Measurements from ENCODE around the gene MYL6. TPM values are rescaled to one million over a fixed set of nuclear protein-coding genes. Genes with fewer than 3 reads are reported as not detected.

Gene MYL6
- total and polyA plus RNA-seq, 10 of the 15 experiments (the other 5 are each of a cell fraction or from before 2014, with no cell fraction given) = 1,000 to 4,116 (median 1,828) TPM

GRCh38 chr12:56189099-56189917 is 31.1 kb downstream of the MYL6 start, which contains the start of gene SMARCC2:
Gene SMARCC2, minus strand, starts transcription at chr12:56189483. Its CDS starts 22 bp downstream, at chr12:56189461.
- no TSS peak for BruUV-seq (replicated peaks)
- Histone ChIP-seq H3K9me3 (replicated peaks; ENCODE audit: control insufficient read depth, insufficient read depth, low read length) (no peaks in the 10 kb centered on the region), H3K4me2 (ENCODE audit: control insufficient read depth, insufficient read depth) (peak within 1 kb of the TSS; percentile 99), H3K27ac (ENCODE audit: control insufficient read depth, insufficient read depth) (peak within 1 kb of the TSS; percentile 91), H3K36me3 (ENCODE audit: control insufficient read depth in 2 of 2, insufficient read depth in 2 of 2, low read length in 1 of 2) (peaks cover 0 to 2% of the 10 kb centered on the region in 2 experiments; a peak in 3 of 4 replicates), H3K4me1 (ENCODE audit: control insufficient read depth, insufficient read depth, low read length) (0 out of 2 replicates have a peak, but pooled peaks cover 4% of the 10 kb centered on the region), H3K4me3 (peak within 1 kb of the TSS; percentile 98), H4K20me1 (ENCODE audit: control insufficient read depth, insufficient read depth) (no peaks in the 10 kb centered on the region; the same call in 1 of the 2 replicates), H3K9ac (ENCODE audit: control insufficient read depth, insufficient read depth, low read length) (peak within 1 kb of the TSS; percentile 93), H3K27me3 (replicated peaks in 1 of 2; ENCODE audit: control insufficient read depth in 2 of 2, insufficient read depth in 2 of 2, low read length in 1 of 2) (no peaks in the 10 kb centered on the region), H2AFZ (ENCODE audit: control insufficient read depth, low read depth, low read length) (peak within 1 kb of the TSS; percentile 96), H3K79me2 (ENCODE audit: control insufficient read depth, insufficient read depth, low read length) (peaks cover 27% of the 10 kb centered on the region)
- ATAC-seq (peak; percentile 81), FAIRE-seq (no peak), DNase-seq (ENCODE audit: low read depth, low spot score) (peak; percentile 26)
- ChIA-PET CTCF (interaction anchor here (0.6 to 8.9 kb wide), 43 partner anchors 12 to 460 kb away, joined by 3 to 129 read pairs (median 4); partner anchors contain the start of genes ANKRD52, CD63, ESYT1 and MYL6), SMC1A (ENCODE audit: uncharacterized antibody, unreplicated experiment) (interaction anchor here (0.9 to 6.2 kb wide), 18 partner anchors 12 to 1691 kb away, joined by 3 to 68 read pairs (median 4); partner anchors contain the start of genes ESYT1, PA2G4, RNF41 and ZC3H10), POLR2A (interaction anchor here (0.6 to 7.7 kb wide), 16 partner anchors 30 to 414 kb away, joined by 3 to 68 read pairs (median 6); partner anchors contain the start of genes ANKRD52, ESYT1, MYL6 and PA2G4), RAD21 (ENCODE audit: unreplicated experiment) (interaction anchor here (0.6 to 4.6 kb wide), 25 partner anchors 14 to 451 kb away, joined by 3 to 98 read pairs (median 5); partner anchors contain the start of genes ANKRD52, CNPY2, COQ10A and ESYT1)
- in situ Hi-C loops (cut with MboI) (loop anchor here (5.0 kb wide), 1 partner anchor 57 kb away; no protein-coding TSS in a partner anchor), intact Hi-C loops (cut with micrococcal nuclease; ENCODE audit: unreplicated experiment) (loop anchor here (1.0 to 10.0 kb wide), 3 partner anchors 31 to 455 kb away; partner anchors contain the start of gene MYL6)
- WGBS (ENCODE audit: insufficient coverage, insufficient replicate concordance, low lambda C conversion rate, missing lambda C conversion rate) = 0% methylated on average over 21 of the region's 93 CpGs
- no peak for TF ChIP-seq POLR2AphosphoS5 (IDR thresholded peaks at IDR 0.05; ENCODE audit: low read length)
- no peak for TF ChIP-seq ZZZ3 (IDR thresholded peaks at IDR 0.05; ENCODE audit: control insufficient read depth, insufficient read length, low read depth)
- TF ChIP-seq, protein P1, sequence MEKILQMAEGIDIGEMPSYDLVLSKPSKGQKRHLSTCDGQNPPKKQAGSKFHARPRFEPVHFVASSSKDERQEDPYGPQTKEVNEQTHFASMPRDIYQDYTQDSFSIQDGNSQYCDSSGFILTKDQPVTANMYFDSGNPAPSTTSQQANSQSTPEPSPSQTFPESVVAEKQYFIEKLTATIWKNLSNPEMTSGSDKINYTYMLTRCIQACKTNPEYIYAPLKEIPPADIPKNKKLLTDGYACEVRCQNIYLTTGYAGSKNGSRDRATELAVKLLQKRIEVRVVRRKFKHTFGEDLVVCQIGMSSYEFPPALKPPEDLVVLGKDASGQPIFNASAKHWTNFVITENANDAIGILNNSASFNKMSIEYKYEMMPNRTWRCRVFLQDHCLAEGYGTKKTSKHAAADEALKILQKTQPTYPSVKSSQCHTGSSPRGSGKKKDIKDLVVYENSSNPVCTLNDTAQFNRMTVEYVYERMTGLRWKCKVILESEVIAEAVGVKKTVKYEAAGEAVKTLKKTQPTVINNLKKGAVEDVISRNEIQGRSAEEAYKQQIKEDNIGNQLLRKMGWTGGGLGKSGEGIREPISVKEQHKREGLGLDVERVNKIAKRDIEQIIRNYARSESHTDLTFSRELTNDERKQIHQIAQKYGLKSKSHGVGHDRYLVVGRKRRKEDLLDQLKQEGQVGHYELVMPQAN (conservative IDR thresholded peaks at IDR 0.05) = peak; percentile 69; the same call in 1 of the 2 replicates
- TF ChIP-seq EGR1 (IDR thresholded peaks at IDR 0.05; ENCODE audit: borderline replicate concordance in 1 of 2, low read depth in 2 of 2, low read length in 2 of 2) = peak in 1 of 2 experiments; percentile 71; a peak in 2 of 3 replicates
- peak; percentile 100 for TF ChIP-seq SMARCA5 (IDR thresholded peaks at IDR 0.05)
- no peak for TF ChIP-seq ZNF592 (IDR thresholded peaks at IDR 0.05)
- TF ChIP-seq ZNF217 (IDR thresholded peaks at IDR 0.05) = no peak
- peak; percentile 58 for TF ChIP-seq MXI1 (IDR thresholded peaks at IDR 0.05; ENCODE audit: low read depth, low read length)
- no peak for TF ChIP-seq SUPT20H (IDR thresholded peaks at IDR 0.05; ENCODE audit: borderline replicate concordance, control insufficient read depth, low read depth, low read length)
- TF ChIP-seq SMC3 (IDR thresholded peaks at IDR 0.05; ENCODE audit: borderline replicate concordance, low read length) = peak; percentile 39; the same call in 1 of the 2 replicates
- TF ChIP-seq MYB (IDR thresholded peaks at IDR 0.05; ENCODE audit: borderline replicate concordance, low read depth, low read length) = no peak
- no peak for TF ChIP-seq WRNIP1 (IDR thresholded peaks at IDR 0.05; ENCODE audit: borderline replicate concordance, low read depth, low read length)
- TF ChIP-seq IKZF2 (IDR thresholded peaks at IDR 0.05) = peak in 1 of 2 experiments; percentile 72; a peak in 2 of 4 replicates
- TF ChIP-seq BHLHE40 (IDR thresholded peaks at IDR 0.05; ENCODE audit: borderline replicate concordance in 1 of 2, low read depth in 2 of 2, low read length in 1 of 2) = peak in 1 of 2 experiments; percentile 60; a peak in 1 of 4 replicates
